ENCODE data around the gene OPRD1. TPM values are rescaled to one million over a fixed set of nuclear protein-coding genes. Genes with fewer than 3 reads are reported as not detected.

The OPRD1 gene
- total RNA-seq, 4 donors from 2014 or later = 0.15 to 0.24 (median 0.24) TPM; not detected in 1

DNA sequence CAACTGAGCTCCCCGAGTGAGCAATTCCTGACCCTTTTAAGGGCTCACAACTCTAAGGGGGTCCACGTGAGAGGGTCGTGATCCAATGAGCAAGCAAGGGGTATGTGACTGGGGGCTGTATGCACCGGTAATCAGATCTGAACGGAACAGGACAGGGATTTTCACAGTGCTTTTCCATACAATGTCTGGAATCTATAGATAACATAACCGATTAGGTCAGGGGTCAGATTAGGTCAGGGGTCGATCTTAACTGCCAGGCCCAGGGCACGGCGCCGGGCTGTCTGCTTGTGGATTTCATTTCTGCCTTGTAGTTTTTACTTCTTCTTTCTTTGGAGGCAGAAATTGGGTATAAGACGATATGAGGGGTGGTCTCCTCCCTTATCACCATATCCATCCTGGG lies 30.7 kb upstream of the OPRD1 start:
- in situ Hi-C loops (cut with MboI; ENCODE audit: low sequenced_read_pairs in 4 of 4) (loop anchor here (5.0 to 25.0 kb wide), 4 partner anchors 96 to 1906 kb away; no protein-coding TSS in a partner anchor), intact Hi-C loops (cut with DNase I; ENCODE audit: low total_unique reads) (no loop called here)
- TF ChIP-seq CTCF (IDR thresholded peaks at IDR 0.05 in 4 of 5, conservative IDR thresholded peaks at IDR 0.05 in 1 of 5) (no peak), POLR2A (IDR thresholded peaks at IDR 0.05) (no peak)
- Histone ChIP-seq H3K4me1 (no peaks in the 10 kb centered on the region), H3K27me3 (no peaks in the 10 kb centered on the region), H3K4me3 (no peak overlapping the region), H3K27ac (no peak overlapping the region), H3K9me3 (no peaks in the 10 kb centered on the region), H3K36me3 (no peaks in the 10 kb centered on the region)
- DNase-seq (no peak), ATAC-seq (no peak)

GRCh38 chr1:28782011-28782410 lies 30.0 kb upstream of the OPRD1 start:
- Histone ChIP-seq H3K4me3 (no peak overlapping the region), H3K36me3 (no peaks in the 10 kb centered on the region), H3K4me1 (no peaks in the 10 kb centered on the region), H3K27ac (no peak overlapping the region), H3K9me3 (no peaks in the 10 kb centered on the region), H3K27me3 (no peaks in the 10 kb centered on the region)
- intact Hi-C loops (cut with DNase I; ENCODE audit: low total_unique reads) = no loop called here
- no peak for ATAC-seq
- no peak for DNase-seq
- in situ Hi-C loops (cut with MboI; ENCODE audit: low sequenced_read_pairs in 4 of 4) = loop anchor here (5.0 to 25.0 kb wide), 4 partner anchors 95 to 1905 kb away; no protein-coding TSS in a partner anchor
- TF ChIP-seq POLR2A (IDR thresholded peaks at IDR 0.05) (no peak), CTCF (IDR thresholded peaks at IDR 0.05 in 4 of 5, conservative IDR thresholded peaks at IDR 0.05 in 1 of 5) (no peak)

DNA sequence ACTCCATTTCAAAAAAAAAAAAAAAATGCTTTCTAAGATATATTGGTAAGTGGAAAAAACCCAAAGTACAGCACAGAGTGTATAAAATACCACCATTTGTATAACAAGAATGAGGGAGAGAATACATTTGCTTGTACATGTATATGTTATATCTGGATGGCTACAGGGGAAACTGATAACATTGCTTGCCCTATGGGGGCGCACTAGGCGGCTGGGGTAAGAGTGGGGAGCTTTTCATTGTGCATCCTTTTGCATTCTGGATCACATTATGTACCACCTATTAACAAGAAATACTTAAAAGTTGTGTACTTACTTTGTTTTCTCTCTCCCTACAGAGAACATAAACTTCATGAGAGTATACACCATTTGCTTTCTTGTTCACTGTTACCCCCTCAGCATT lies 28.6 kb upstream of the OPRD1 start:
- Histone ChIP-seq H3K27ac (no peak overlapping the region), H3K4me3 (no peak overlapping the region), H3K4me1 (no peaks in the 10 kb centered on the region), H3K36me3 (no peaks in the 10 kb centered on the region), H3K27me3 (no peaks in the 10 kb centered on the region), H3K9me3 (no peaks in the 10 kb centered on the region)
- intact Hi-C loops (cut with DNase I; ENCODE audit: low total_unique reads) = no loop called here
- DNase-seq = no peak
- TF ChIP-seq CTCF (IDR thresholded peaks at IDR 0.05 in 4 of 5, conservative IDR thresholded peaks at IDR 0.05 in 1 of 5) (no peak), POLR2A (IDR thresholded peaks at IDR 0.05) (no peak)
- no peak for ATAC-seq
- in situ Hi-C loops (cut with MboI; ENCODE audit: low sequenced_read_pairs in 4 of 4) = loop anchor here (5.0 to 25.0 kb wide), 4 partner anchors 94 to 1904 kb away; no protein-coding TSS in a partner anchor

DNA sequence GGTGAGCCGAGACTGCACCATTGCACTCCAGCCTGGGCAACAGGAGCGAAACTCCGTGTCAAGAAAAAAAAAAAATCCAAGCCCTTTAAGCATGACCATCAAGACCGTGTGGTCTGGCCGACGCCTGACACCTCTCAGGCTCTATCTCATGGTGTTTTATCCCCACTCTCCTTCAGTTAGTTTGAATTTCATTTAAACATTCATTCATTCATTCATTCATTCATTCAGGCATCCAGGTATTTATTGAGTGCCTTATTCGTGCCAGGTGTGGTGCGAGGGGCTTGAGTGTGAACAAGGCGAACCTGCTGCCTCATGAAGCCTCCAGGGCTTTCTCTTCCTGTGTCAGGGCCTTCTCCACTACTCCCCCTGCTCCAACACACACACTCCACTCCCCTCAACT lies 22.6 kb upstream of the OPRD1 start:
- no peaks in the 10 kb centered on the region for H3K27me3 ChIP-seq
- no peak for DNase-seq
- no peak overlapping the region for H3K4me3 ChIP-seq
- intact Hi-C loops (cut with DNase I; ENCODE audit: low total_unique reads) (loop anchor here (5.0 kb wide), 1 partner anchor 1918 kb away; no protein-coding TSS in a partner anchor), in situ Hi-C loops (cut with MboI; ENCODE audit: low sequenced_read_pairs in 4 of 4) (loop anchor here in 3 of 4 donors (5.0 to 25.0 kb wide), 5 partner anchors 78 to 1898 kb away; no protein-coding TSS in a partner anchor)
- ATAC-seq = no peak
- no peaks in the 10 kb centered on the region for H3K36me3 ChIP-seq
- peaks cover 11 to 15% of the 10 kb centered on the region in 2 donors for H3K4me1 ChIP-seq
- TF ChIP-seq POLR2A (IDR thresholded peaks at IDR 0.05) (no peak), CTCF (IDR thresholded peaks at IDR 0.05 in 4 of 5, conservative IDR thresholded peaks at IDR 0.05 in 1 of 5) (no peak)
- H3K9me3 ChIP-seq = no peaks in the 10 kb centered on the region
- H3K27ac ChIP-seq = no peak overlapping the region

DNA sequence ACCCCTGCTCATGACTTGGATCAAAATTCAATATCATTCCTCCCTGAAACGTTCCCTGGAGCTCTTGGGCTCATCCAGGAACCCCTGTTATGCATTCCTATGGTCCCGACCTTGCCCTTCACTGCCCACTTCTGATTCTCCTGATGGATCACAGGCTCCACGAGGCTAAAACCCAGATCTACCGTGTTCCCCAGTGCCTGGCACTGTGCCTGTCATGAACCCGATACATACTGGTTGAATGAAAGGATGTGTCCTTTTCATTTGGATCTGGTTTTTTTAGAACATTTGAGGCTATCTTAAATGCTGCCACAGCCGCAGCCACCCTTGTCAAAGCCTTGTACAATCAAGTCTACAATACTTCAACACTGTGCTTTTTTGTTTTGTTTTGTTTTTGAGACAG lies 22.2 kb upstream of the OPRD1 start:
- DNase-seq (no peak), ATAC-seq (no peak)
- Histone ChIP-seq H3K4me3 (no peak overlapping the region), H3K27ac (no peak overlapping the region), H3K4me1 (peaks cover 11 to 15% of the 10 kb centered on the region in 2 donors), H3K36me3 (no peaks in the 10 kb centered on the region), H3K27me3 (no peaks in the 10 kb centered on the region), H3K9me3 (no peaks in the 10 kb centered on the region)
- in situ Hi-C loops (cut with MboI; ENCODE audit: low sequenced_read_pairs in 4 of 4) = loop anchor here in 3 of 4 donors (5.0 to 25.0 kb wide), 5 partner anchors 77 to 1897 kb away; no protein-coding TSS in a partner anchor
- TF ChIP-seq CTCF (IDR thresholded peaks at IDR 0.05 in 4 of 5, conservative IDR thresholded peaks at IDR 0.05 in 1 of 5) (no peak), POLR2A (IDR thresholded peaks at IDR 0.05) (no peak)
- intact Hi-C loops (cut with DNase I; ENCODE audit: low total_unique reads) = loop anchor here (5.0 kb wide), 1 partner anchor 1917 kb away; no protein-coding TSS in a partner anchor
